Neural cell (in vitro differentiated cells): Measurements from ENCODE around the gene SEPTIN6. TPM values are rescaled to one million over a fixed set of nuclear protein-coding genes. Genes with fewer than 3 reads are reported as not detected.

Experiments used
- H2AFZ ChIP-seq: fragments of 200-600, 300-800 bp; sonication (generic), shearing (Covaris generic); 2 replicates; pipeline ENCODE4 v1.6.0; 2014; ENCODE audit warnings: low read depth, mild to moderate bottlenecking, antibody characterized with exemption, low read length, moderate library complexity
- H3F3A ChIP-seq: fragments of 200-600 bp; shearing (Covaris generic); 2 replicates; pipeline ENCODE4 v1.6.1; 2016; ENCODE audit warnings: mild to moderate bottlenecking, moderate library complexity, mixed read lengths, antibody characterized with exemption, low read length; ENCODE audit not compliant: insufficient read depth, poor library complexity, severe bottlenecking
- H3K27ac ChIP-seq: fragments of 200-600, 300-800 bp; sonication (generic), shearing (Covaris generic); 2 replicates; pipeline ENCODE4 v1.5.1; 2014; ENCODE audit warnings: mild to moderate bottlenecking, low read length, moderate library complexity
- H3K27me3 ChIP-seq: fragments of 300-800, 200-600 bp; sonication (generic), shearing (Covaris generic); 2 replicates; pipeline ENCODE4 v1.6.0; 2014; ENCODE audit warnings: mild to moderate bottlenecking, low read depth, low read length, moderate library complexity; ENCODE audit not compliant: insufficient read depth
- H3K36me3 ChIP-seq: fragments of 300-800, 200-600 bp; sonication (generic), shearing (Covaris generic); 2 replicates; pipeline ENCODE4 v1.5.1; 2014; ENCODE audit warnings: mild to moderate bottlenecking, antibody characterized with exemption, low read length, moderate library complexity; ENCODE audit not compliant: insufficient read depth
- H3K4me2 ChIP-seq: fragments of 300-800, 200-600 bp; sonication (generic), shearing (Covaris generic); 2 replicates; pipeline ENCODE4 v1.6.0; 2014; ENCODE audit warnings: mild to moderate bottlenecking, low read length
- H3K4me3 ChIP-seq: fragments of 300-800, 200-600 bp; sonication (generic), shearing (Covaris generic); 2 replicates; pipeline ENCODE4 v1.5.1; 2014; ENCODE audit warnings: mild to moderate bottlenecking, low read length, moderate library complexity
- H3K79me2 ChIP-seq: fragments of 200-600 bp; shearing (Covaris generic); replicated peaks from 2 replicates; pipeline ENCODE4 v1.6.0; 2014; ENCODE audit warnings: mild to moderate bottlenecking, low read length, moderate library complexity; ENCODE audit not compliant: insufficient read depth
- H3K9ac ChIP-seq: fragments of 300-800, 200-600 bp; sonication (generic), shearing (Covaris generic); 2 replicates; pipeline ENCODE4 v1.6.1; 2016; ENCODE audit warnings: mild to moderate bottlenecking, low read length, mixed read lengths
- H3K9me2 ChIP-seq: fragments of 200-600 bp; shearing (Covaris generic); 2 replicates; pipeline ENCODE4 v1.6.1; 2016; ENCODE audit warnings: mild to moderate bottlenecking, low read length, mixed read lengths; ENCODE audit not compliant: insufficient read depth
- H3K9me3 ChIP-seq: fragments of 200-600, 300-800 bp; sonication (generic), shearing (Covaris generic); 2 replicates; pipeline ENCODE4 v1.6.1; 2016; ENCODE audit warnings: mild to moderate bottlenecking, mixed run types, low read length, moderate library complexity, mixed read lengths
- H4K20me1 ChIP-seq: fragments of 200-600 bp; shearing (Covaris generic); 2 replicates; pipeline ENCODE4 v1.6.1; 2016; ENCODE audit warnings: mild to moderate bottlenecking, mixed run types; ENCODE audit not compliant: insufficient read depth
- EP300 ChIP-seq: fragments of 450-650 bp; conservative IDR thresholded peaks from 2 replicates; pipeline ENCODE4 v1.6.1; 2014; ENCODE audit warnings: antibody characterized with exemption, mild to moderate bottlenecking, moderate library complexity; ENCODE audit not compliant: poor library complexity, severe bottlenecking
- EZH2 ChIP-seq: fragments of 200-600, 300-800 bp; shearing (Covaris generic), sonication (generic); IDR thresholded peaks from 2 replicates; pipeline ENCODE4 v1.6.1; 2014; ENCODE audit warnings: antibody characterized with exemption, low read length, borderline replicate concordance, mild to moderate bottlenecking; ENCODE audit not compliant: insufficient read depth, poor library complexity, severe bottlenecking
- MXI1 ChIP-seq: fragments of 450-650 bp; conservative IDR thresholded peaks from 2 replicates; pipeline ENCODE4 v1.6.1; 2014; ENCODE audit warnings: antibody characterized with exemption, mild to moderate bottlenecking; ENCODE audit not compliant: poor library complexity, severe bottlenecking
- POLR2AphosphoS5 ChIP-seq: IDR thresholded peaks from 2 replicates; pipeline ENCODE4 v1.6.1; 2012
- RAD21 ChIP-seq: fragments of 450-650 bp; conservative IDR thresholded peaks from 2 replicates; pipeline ENCODE4 v1.6.1; 2014; ENCODE audit warnings: antibody characterized with exemption, mild to moderate bottlenecking, moderate library complexity
- SMC3 ChIP-seq: fragments of 450-650 bp; conservative IDR thresholded peaks from 2 replicates; pipeline ENCODE4 v1.6.1; 2014; ENCODE audit warnings: antibody characterized with exemption, mild to moderate bottlenecking, moderate library complexity; ENCODE audit not compliant: poor library complexity
- TAF1 ChIP-seq: IDR thresholded peaks from 2 replicates; pipeline ENCODE4 v1.6.1; 2012; ENCODE audit warnings: low read depth
- polyA plus RNA-seq: library from polyadenylated mRNA; depleted of rRNA; stranded (reverse); fragments of >200 nt; gene quantifications from 2 replicates; pipeline ENCODE4 v1.2.3, GENCODE V29; 2014
- TF ChIP-seq, protein P1 (sequence below): IDR thresholded peaks from 2 replicates; pipeline ENCODE4 v1.6.1; 2012; ENCODE audit warnings: borderline replicate concordance
- TF ChIP-seq, protein P2 (sequence below): fragments of 450-650 bp; IDR thresholded peaks from 2 replicates; pipeline ENCODE4 v1.5.1; 2014; ENCODE audit warnings: antibody characterized with exemption, mild to moderate bottlenecking, moderate library complexity; ENCODE audit not compliant: poor library complexity, severe bottlenecking

Gene SEPTIN6
- polyA plus RNA-seq, 1 donor from 2014 or later = 155 TPM

DNA sequence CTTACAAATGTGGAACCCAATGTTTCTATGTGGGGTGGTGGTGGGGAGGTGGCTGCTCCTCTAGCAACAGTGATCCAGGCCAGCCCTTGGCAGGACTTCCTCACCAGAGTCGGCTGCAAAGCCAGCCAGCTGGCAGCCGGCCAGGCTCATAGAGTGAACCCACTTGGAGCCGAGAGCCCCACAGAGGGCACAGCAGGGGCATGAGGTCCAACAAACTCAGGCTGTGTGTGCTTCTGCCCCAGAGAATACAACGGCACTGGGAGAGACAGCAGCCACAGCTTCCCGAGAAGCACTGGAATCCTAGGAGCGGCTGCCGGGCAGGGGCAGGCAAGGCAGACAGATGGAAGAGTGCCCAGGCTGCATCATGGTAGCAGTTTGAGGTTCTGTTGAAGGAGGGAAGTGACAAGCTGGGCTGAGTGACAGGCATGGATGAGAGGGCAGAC, 42.0 kb upstream of the SEPTIN6 start:
- TF ChIP-seq POLR2AphosphoS5 = no peak
- TF ChIP-seq SMC3 = no peak
- TF ChIP-seq, protein P1, sequence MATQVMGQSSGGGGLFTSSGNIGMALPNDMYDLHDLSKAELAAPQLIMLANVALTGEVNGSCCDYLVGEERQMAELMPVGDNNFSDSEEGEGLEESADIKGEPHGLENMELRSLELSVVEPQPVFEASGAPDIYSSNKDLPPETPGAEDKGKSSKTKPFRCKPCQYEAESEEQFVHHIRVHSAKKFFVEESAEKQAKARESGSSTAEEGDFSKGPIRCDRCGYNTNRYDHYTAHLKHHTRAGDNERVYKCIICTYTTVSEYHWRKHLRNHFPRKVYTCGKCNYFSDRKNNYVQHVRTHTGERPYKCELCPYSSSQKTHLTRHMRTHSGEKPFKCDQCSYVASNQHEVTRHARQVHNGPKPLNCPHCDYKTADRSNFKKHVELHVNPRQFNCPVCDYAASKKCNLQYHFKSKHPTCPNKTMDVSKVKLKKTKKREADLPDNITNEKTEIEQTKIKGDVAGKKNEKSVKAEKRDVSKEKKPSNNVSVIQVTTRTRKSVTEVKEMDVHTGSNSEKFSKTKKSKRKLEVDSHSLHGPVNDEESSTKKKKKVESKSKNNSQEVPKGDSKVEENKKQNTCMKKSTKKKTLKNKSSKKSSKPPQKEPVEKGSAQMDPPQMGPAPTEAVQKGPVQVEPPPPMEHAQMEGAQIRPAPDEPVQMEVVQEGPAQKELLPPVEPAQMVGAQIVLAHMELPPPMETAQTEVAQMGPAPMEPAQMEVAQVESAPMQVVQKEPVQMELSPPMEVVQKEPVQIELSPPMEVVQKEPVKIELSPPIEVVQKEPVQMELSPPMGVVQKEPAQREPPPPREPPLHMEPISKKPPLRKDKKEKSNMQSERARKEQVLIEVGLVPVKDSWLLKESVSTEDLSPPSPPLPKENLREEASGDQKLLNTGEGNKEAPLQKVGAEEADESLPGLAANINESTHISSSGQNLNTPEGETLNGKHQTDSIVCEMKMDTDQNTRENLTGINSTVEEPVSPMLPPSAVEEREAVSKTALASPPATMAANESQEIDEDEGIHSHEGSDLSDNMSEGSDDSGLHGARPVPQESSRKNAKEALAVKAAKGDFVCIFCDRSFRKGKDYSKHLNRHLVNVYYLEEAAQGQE = no peak
- no peak for TF ChIP-seq EP300
- TF ChIP-seq MXI1 = no peak
- TF ChIP-seq, protein P2, sequence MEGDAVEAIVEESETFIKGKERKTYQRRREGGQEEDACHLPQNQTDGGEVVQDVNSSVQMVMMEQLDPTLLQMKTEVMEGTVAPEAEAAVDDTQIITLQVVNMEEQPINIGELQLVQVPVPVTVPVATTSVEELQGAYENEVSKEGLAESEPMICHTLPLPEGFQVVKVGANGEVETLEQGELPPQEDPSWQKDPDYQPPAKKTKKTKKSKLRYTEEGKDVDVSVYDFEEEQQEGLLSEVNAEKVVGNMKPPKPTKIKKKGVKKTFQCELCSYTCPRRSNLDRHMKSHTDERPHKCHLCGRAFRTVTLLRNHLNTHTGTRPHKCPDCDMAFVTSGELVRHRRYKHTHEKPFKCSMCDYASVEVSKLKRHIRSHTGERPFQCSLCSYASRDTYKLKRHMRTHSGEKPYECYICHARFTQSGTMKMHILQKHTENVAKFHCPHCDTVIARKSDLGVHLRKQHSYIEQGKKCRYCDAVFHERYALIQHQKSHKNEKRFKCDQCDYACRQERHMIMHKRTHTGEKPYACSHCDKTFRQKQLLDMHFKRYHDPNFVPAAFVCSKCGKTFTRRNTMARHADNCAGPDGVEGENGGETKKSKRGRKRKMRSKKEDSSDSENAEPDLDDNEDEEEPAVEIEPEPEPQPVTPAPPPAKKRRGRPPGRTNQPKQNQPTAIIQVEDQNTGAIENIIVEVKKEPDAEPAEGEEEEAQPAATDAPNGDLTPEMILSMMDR = no peak
- TF ChIP-seq TAF1 = no peak
- TF ChIP-seq EZH2 = no peak
- no peak for TF ChIP-seq RAD21
- no peak overlapping the region for H3K4me3 ChIP-seq
- H3F3A ChIP-seq = no peaks in the 10 kb centered on the region
- H3K27ac ChIP-seq = no peak overlapping the region
- H3K27me3 ChIP-seq = no peaks in the 10 kb centered on the region
- no peaks in the 10 kb centered on the region for H3K79me2 ChIP-seq
- no peak overlapping the region for H3K9ac ChIP-seq
- no peaks in the 10 kb centered on the region for H3K36me3 ChIP-seq
- H3K9me2 ChIP-seq = no peaks in the 10 kb centered on the region
- no peak overlapping the region for H3K4me2 ChIP-seq
- H4K20me1 ChIP-seq = no peaks in the 10 kb centered on the region
- no peak overlapping the region for H2AFZ ChIP-seq
- H3K9me3 ChIP-seq = no peaks in the 10 kb centered on the region

DNA sequence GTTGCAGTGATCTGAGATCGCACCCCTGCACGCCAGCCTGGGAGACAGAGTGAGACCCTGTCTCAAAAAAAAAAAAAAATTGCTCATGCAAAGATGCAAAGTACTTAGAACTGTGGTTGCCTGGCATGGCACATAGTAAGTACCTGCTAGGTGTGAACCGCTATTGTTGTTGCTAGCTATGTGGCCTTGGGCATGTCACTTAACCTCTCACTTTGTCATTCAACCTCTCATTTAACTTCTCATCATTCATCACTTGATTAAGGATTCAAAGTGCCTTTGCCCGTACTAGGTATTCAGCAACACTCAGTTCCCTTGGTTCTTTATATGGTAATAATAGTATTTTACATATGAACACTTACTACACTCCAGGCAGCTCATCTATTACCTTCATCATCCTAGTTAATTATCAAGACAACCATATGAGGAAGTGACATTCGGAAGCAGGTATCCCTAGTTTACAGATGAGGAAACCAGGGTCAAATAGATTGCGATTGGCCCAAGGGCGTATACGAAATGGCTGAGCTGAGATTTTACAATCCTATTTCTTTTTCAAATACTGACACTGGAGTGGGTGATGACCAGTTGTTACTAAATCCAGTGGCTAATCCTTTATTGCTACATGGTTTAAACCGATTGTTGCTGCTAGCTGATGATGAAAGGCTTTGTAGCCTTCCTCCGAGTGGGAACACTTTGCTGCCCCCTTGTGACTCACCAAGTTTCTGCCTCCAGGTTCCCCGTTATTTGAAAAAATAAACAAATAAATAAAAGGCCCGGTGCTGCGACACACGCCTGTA, 36.6 kb upstream of the SEPTIN6 start:
- H3K9me2 ChIP-seq = no peaks in the 10 kb centered on the region
- TF ChIP-seq EZH2 (no peak), MXI1 (no peak), TAF1 (no peak), SMC3 (peak; percentile 55), POLR2AphosphoS5 (no peak), EP300 (no peak), RAD21 (peak; percentile 59)
- TF ChIP-seq, protein P1 = no peak
- TF ChIP-seq, protein P2 = peak; percentile 57
- no peak overlapping the region for H3K27ac ChIP-seq
- no peaks in the 10 kb centered on the region for H4K20me1 ChIP-seq
- no peaks in the 10 kb centered on the region for H3K27me3 ChIP-seq
- no peak overlapping the region for H2AFZ ChIP-seq
- no peak overlapping the region for H3K9ac ChIP-seq
- no peak overlapping the region for H3K4me2 ChIP-seq
- no peaks in the 10 kb centered on the region for H3K9me3 ChIP-seq
- no peak overlapping the region for H3K4me3 ChIP-seq
- H3K36me3 ChIP-seq = no peaks in the 10 kb centered on the region
- H3K79me2 ChIP-seq = no peaks in the 10 kb centered on the region
- H3F3A ChIP-seq = no peaks in the 10 kb centered on the region
